Breast epithelium (tissue), 4 donors: Measurements from ENCODE around the gene FITM1. TPM values are rescaled to one million over a fixed set of nuclear protein-coding genes. Genes with fewer than 3 reads are reported as not detected.

Experiments used
- DNase-seq, 2 donors: peaks; one replicate each; pipeline ENCODE4 v3.0.0-alpha.2; 2019; ENCODE audit warnings: low spot score in 2 of 2
- H3K27ac ChIP-seq, 2 donors: fragments of 200-600 bp; sonication (generic) in 1 of 2; one replicate each; pipeline ENCODE4 v1.5.1; 2016 to 2019; ENCODE audit warnings: mild to moderate bottlenecking in 1 of 2
- H3K27me3 ChIP-seq, 2 donors: fragments of 200-600 bp; sonication (generic) in 1 of 2; one replicate each; pipeline versions ENCODE4 v1.5.1 to v1.6.0; 2017 to 2019; ENCODE audit warnings: control low read depth in 1 of 2, mild to moderate bottlenecking in 1 of 2
- H3K36me3 ChIP-seq: fragments of 200-600 bp; one replicate; pipeline ENCODE4 v1.5.1; 2019
- H3K4me1 ChIP-seq, 2 donors: fragments of 200-600 bp; sonication (generic); one replicate each; pipeline ENCODE4 v1.5.1; 2016 to 2019; ENCODE audit warnings: control low read depth in 1 of 2
- H3K4me3 ChIP-seq, 3 donors: fragments of 200-600 bp; sonication (generic); 1 replicate in 2 of 3; 2 replicates in 1 of 3; pipeline ENCODE4 v1.5.1; 2016 to 2019; ENCODE audit warnings: mild to moderate bottlenecking in 3 of 3, moderate library complexity in 2 of 3
- H3K9me3 ChIP-seq, 2 donors: fragments of 200-600 bp; sonication (generic) in 1 of 2; one replicate each; pipeline ENCODE4 v1.5.1; 2016 to 2019; ENCODE audit warnings: control low read depth in 1 of 2
- POLR2A ChIP-seq: fragments of 450-650 bp; IDR thresholded peaks from one replicate; pipeline ENCODE4 v1.6.1; 2016; ENCODE audit warnings: antibody characterized with exemption, mild to moderate bottlenecking, moderate library complexity
- POLR2AphosphoS5 ChIP-seq, 3 donors: sonication (generic); formaldehyde crosslinking; IDR thresholded peaks; one replicate each; pipeline ENCODE4 v1.6.1; 2017; ENCODE audit warnings: antibody characterized with exemption in 3 of 3
- intact Hi-C: fragments of 100-400 bp; cut with DNase I; formaldehyde crosslinking; loops from one replicate; pipeline ENCODE4 v1.15.1; 2023; ENCODE audit warnings: low total_unique reads
- total RNA-seq, 3 donors: library from RNA; depleted of rRNA; stranded (reverse); fragments of >200 nt; gene quantifications; one replicate each; pipeline ENCODE4 v1.1.0, GENCODE V29; 2016
- TF ChIP-seq, protein P1 (sequence below), 3 donors: fragments of 450-650 bp; IDR thresholded peaks; one replicate each; pipeline ENCODE4 v1.5.1; 2016 to 2017; ENCODE audit warnings: antibody characterized with exemption in 3 of 3, mild to moderate bottlenecking in 3 of 3, moderate library complexity in 3 of 3

Gene FITM1
- total RNA-seq, 3 donors from 2014 or later: 1.2 to 2.6 (median 1.6) TPM

DNA sequence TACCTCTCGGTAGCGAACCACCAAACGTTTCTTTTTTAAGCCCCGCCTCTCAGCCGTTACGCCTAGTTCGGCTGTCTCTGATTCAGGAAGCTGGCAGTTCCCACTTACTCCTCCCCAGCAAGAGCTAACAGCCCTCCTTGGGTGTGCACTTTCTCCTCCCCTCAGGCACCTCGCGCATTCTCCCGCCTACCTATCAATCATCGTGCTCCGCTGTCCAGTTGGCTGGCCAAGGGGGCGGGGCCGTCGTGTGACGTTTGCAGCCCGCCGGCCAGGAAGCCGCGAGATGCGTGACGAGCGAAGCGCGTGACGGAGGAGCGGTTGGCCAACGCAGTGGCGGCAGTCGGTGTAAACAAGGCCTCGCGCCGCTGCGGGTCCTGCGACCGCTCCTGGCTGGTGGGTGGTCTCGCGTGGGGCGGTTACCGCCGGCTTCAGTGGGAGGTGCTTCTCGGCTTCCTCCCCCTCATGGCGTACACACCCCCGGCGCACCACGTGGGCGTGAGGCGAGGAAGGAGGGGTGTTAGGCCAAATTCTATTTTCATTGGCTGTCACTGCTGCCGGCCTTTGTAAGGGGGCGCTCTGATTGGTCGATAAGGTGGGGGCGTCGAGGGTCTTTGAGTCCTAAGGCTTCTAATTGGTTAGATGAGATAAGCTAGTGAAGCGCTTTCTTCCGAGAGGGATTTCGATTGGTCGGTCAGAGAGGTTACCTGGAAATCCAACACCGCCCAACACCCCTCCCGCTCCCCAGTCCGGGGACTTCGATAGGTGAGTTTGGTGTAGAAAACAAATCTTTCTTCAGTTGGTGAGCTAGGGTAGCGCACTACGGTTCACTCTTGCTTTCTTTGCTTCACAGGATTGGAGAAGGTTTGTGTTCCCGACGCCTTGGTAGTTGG, 15.7 kb upstream of the FITM1 start, which contains the start of the genes DCAF11 and NRL:
Gene DCAF11, plus strand, starts transcription at position 246 of the 890 bp plus-strand sequence. CDS start 818 bp downstream, outside the sequence.
Gene NRL, minus strand, starts transcription at position 418 of the 890 bp plus-strand sequence. CDS start 32,101 bp downstream, outside the sequence.
- DNase-seq: peak; percentile 99
- peak; percentile 14 for TF ChIP-seq POLR2A
- TF ChIP-seq, protein P1, sequence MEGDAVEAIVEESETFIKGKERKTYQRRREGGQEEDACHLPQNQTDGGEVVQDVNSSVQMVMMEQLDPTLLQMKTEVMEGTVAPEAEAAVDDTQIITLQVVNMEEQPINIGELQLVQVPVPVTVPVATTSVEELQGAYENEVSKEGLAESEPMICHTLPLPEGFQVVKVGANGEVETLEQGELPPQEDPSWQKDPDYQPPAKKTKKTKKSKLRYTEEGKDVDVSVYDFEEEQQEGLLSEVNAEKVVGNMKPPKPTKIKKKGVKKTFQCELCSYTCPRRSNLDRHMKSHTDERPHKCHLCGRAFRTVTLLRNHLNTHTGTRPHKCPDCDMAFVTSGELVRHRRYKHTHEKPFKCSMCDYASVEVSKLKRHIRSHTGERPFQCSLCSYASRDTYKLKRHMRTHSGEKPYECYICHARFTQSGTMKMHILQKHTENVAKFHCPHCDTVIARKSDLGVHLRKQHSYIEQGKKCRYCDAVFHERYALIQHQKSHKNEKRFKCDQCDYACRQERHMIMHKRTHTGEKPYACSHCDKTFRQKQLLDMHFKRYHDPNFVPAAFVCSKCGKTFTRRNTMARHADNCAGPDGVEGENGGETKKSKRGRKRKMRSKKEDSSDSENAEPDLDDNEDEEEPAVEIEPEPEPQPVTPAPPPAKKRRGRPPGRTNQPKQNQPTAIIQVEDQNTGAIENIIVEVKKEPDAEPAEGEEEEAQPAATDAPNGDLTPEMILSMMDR (IDR thresholded peaks at IDR 0.05): no peak
- TF ChIP-seq POLR2AphosphoS5 (IDR thresholded peaks at IDR 0.05): peak; percentile 92 to 98 (median 93)
- Histone ChIP-seq H3K4me1 (peaks cover 4 to 13% of the 10 kb centered on the region in 2 donors), H3K27ac (peak within 1 kb of the TSS; percentile 98 to 99), H3K27me3 (no peaks in the 10 kb centered on the region), H3K4me3 (peak within 1 kb of the TSS; percentile 64 to 74 (median 74)), H3K36me3 (no peaks in the 10 kb centered on the region), H3K9me3 (no peaks in the 10 kb centered on the region)
- intact Hi-C loops: no loop called here

DNA sequence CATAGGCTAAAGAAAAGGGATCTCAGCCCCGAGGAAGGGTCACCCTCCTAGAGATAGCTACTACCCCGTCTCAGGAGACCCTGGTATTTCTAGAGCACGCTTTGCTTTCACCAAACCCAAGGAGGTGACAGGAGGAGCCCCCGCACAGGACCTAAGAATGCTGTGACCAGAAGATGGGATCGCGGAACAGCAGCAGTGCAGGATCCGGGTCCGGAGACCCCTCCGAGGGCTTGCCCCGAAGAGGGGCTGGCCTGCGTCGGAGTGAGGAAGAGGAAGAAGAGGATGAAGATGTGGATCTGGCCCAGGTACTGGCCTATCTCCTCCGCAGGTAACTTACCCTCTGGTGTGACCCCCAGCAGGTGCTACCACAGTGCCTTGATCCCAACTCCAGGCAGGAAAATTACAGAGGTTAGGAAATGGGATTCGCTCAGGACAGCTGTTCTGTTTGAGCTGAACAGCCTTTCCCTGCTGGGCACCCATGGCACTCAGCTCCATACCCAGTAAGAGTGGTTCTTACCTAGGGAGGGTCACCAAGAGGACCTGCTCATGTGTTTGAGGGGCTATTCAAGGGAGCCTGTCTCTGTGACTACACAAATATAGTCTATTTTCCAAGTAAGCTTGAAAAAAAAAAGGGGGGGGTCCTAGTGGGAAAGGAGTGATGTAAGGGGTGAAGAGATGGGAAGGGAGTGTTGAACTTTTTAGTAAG, 14.9 kb upstream of the FITM1 start:
- H3K27me3 ChIP-seq: no peaks in the 10 kb centered on the region
- TF ChIP-seq POLR2A: no peak
- TF ChIP-seq, protein P1 (IDR thresholded peaks at IDR 0.05): no peak
- TF ChIP-seq POLR2AphosphoS5 (IDR thresholded peaks at IDR 0.05): no peak
- H3K9me3 ChIP-seq: no peaks in the 10 kb centered on the region
- H3K4me1 ChIP-seq: peaks cover 4 to 13% of the 10 kb centered on the region in 2 donors
- intact Hi-C loops: no loop called here
- peak in 1 of 2 donors; percentile 45 for DNase-seq
- H3K4me3 ChIP-seq: peak overlapping the region; percentile 64 to 74 (median 74)
- peak overlapping the region; percentile 98 to 99 for H3K27ac ChIP-seq
- no peaks in the 10 kb centered on the region for H3K36me3 ChIP-seq

DNA sequence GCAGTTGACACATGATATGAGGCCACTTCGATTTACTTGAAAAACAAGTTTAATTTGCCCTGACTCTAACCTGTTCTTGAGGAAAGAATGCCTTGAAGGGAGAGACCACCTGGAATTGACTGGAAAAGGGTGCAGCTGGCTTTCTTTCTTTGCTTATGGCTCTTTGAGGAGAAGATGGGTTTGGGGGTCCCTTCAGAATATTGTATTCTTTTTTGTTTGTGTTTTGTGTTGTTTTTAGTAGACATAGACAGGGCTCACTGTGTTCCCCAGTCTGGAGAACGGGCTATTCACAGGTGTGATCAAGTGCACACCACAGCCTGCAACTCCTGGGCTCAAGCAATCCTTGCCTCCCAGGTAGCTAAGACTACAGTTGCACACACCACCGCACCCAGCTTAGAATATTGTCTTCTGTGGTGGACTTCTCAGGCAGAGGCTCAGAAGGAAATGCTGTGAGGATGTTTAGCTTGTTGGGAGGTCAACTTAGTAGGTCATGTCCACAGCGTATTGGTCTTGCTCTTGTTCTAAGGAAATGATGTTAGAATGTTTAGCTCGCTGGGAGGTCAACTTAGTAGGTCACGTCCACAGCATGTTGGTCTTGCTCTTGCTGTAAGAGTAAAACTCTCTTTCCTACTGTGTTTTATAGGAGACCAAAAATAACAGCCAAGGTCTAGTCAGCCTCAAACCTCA, 14.2 kb upstream of the FITM1 start:
- intact Hi-C loops: no loop called here

DNA sequence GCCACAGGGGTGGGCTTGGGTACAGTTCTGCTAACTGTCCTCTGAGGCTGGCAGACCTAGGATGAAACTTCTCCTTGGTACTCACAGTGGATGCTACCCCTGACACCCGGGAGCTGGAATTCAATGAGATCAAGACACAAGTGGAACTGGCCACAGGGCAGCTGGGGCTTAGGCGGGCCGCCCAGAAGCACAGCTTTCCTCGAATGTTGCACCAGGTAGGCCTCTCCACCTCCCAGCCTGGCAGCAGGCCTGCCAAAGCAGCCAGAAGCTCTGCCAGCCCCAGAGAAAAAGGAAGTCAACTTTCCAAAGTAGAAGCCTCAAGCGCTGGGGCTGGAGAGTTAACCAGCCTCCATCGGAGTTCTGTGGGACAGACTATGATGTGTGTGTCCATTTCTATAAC, 13.3 kb upstream of the FITM1 start:
- TF ChIP-seq POLR2A (no peak), POLR2AphosphoS5 (IDR thresholded peaks at IDR 0.05) (no peak)
- TF ChIP-seq, protein P1 (IDR thresholded peaks at IDR 0.05): no peak
- no peaks in the 10 kb centered on the region for H3K36me3 ChIP-seq
- peaks cover 4 to 13% of the 10 kb centered on the region in 2 donors for H3K4me1 ChIP-seq
- no peak for DNase-seq
- no peak overlapping the region for H3K27ac ChIP-seq
- no peak overlapping the region for H3K4me3 ChIP-seq
- intact Hi-C loops: no loop called here
- H3K9me3 ChIP-seq: no peaks in the 10 kb centered on the region
- no peaks in the 10 kb centered on the region for H3K27me3 ChIP-seq

More for the DNA sequence above, 14.2 kb upstream of the FITM1 start:
- H3K36me3 ChIP-seq: no peaks in the 10 kb centered on the region
- DNase-seq: no peak
- peaks cover 4 to 13% of the 10 kb centered on the region in 2 donors for H3K4me1 ChIP-seq
- no peaks in the 10 kb centered on the region for H3K27me3 ChIP-seq
- no peak for TF ChIP-seq POLR2A
- no peak for TF ChIP-seq POLR2AphosphoS5 (IDR thresholded peaks at IDR 0.05)
- TF ChIP-seq, protein P1 (IDR thresholded peaks at IDR 0.05): no peak
- H3K27ac ChIP-seq: peak overlapping the region in 1 of 2 donors; percentile 99
- H3K4me3 ChIP-seq: peak overlapping the region in 2 of 3 donors; percentile 74
- H3K9me3 ChIP-seq: no peaks in the 10 kb centered on the region
